Fibroblast of the aortic adventitia (primary cell): Measurements from ENCODE around the gene APBA1. TPM values are rescaled to one million over a fixed set of nuclear protein-coding genes. Genes with fewer than 3 reads are reported as not detected.

Experiments used
- DNase-seq: peaks from one replicate; pipeline ENCODE4 v3.0.0-alpha.2; 2010; ENCODE audit warnings: low read depth
- H3K4me3 ChIP-seq: 2 replicates; pipeline ENCODE4 v1.5.1; 2011; ENCODE audit warnings: low read depth, mild to moderate bottlenecking, control low read depth, low read length, moderate library complexity
- CTCF ChIP-seq: IDR thresholded peaks from 2 replicates; pipeline ENCODE4 v1.5.1; 2011; ENCODE audit warnings: mild to moderate bottlenecking, low read length, control low read depth, inconsistent platforms; ENCODE audit not compliant: insufficient read depth
- total RNA-seq: library from RNA; depleted of rRNA; stranded (reverse); fragments of >200 nt; gene quantifications from 2 replicates; pipeline ENCODE4 v1.2.3, GENCODE V29; 2012; ENCODE audit warnings: low replicate concordance

The APBA1 gene
- total RNA-seq, 1 donor: 12.4 TPM

DNA sequence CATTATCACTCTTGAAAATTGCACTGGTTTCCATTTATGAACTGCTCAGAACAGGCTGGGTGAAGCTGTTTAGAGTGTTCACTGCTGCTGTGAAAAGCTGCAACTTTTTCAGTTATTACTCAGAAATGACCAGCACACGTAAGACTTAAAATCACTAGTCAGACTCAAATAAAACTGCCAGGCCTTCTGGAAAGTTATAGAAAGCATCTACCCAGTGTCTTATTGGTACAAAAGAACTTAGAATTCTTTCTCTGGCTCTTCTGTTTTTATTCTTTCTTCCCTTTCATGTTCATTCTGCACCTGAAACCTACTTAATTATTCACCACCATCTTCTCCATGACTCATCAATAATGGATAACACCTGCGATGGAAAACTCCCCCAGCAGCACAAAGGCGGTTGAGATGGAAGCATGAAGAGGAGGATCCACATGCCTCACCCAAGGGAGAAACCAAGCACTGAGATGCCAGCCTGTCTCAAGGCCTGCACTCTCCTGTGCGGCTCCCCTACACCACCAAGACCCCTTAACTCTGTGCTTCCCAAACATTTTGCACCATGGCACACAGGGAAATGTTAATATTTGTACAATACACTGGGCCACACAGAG is 175.2 kb downstream of the APBA1 start:
- no peak for TF ChIP-seq CTCF
- H3K4me3 ChIP-seq: no peak overlapping the region
- no peak for DNase-seq

DNA sequence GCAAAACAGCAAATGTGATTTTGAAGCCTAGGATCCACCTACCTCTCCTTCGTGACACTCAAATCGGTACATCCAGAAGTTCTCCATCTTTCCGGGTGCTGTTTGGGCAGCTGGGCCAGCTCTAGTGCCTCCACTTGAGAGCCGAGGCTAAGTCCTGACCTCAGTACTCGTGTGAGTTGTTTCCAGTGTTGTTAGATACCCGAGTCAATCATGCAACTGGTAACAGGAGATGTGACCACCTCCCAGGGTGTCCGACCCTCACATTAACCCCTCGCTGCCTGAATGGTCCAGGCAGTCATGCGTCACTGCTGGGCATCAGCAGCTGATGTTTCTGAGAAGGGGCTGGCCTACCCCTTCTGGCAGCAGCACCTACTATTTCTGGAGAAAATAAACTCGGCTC is 176.9 kb downstream of the APBA1 start:
- no peak overlapping the region for H3K4me3 ChIP-seq
- no peak for DNase-seq
- TF ChIP-seq CTCF: no peak

GRCh38 chr9:69494763-69495162 is 177.4 kb downstream of the APBA1 start:
- no peak for TF ChIP-seq CTCF
- DNase-seq: no peak
- no peak overlapping the region for H3K4me3 ChIP-seq

GRCh38 chr9:69494208-69494607 is 178.0 kb downstream of the APBA1 start:
- TF ChIP-seq CTCF: no peak
- H3K4me3 ChIP-seq: no peak overlapping the region
- DNase-seq: no peak

GRCh38 chr9:69486498-69486897 is 185.7 kb downstream of the APBA1 start:
- no peak overlapping the region for H3K4me3 ChIP-seq
- TF ChIP-seq CTCF: no peak
- DNase-seq: no peak

DNA sequence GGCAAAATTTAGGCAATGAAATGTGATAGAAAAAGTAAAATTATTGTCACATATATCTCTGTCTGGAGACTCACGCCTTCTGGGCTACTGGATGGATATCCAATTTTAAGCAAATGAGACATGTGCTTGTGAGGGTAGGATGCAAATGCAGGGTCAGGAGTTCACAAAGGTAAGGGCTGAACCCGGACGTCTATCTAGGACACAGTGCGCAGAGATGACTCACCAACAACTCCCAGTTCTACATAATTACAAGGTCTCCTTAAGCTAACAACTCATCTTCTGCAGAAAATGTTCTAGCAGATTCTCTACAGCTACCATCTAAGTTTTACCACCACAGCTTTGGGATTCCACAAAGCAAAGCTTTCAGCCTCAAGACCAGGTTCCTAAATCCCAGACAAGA is 186.7 kb downstream of the APBA1 start:
- no peak overlapping the region for H3K4me3 ChIP-seq
- DNase-seq: no peak
- no peak for TF ChIP-seq CTCF

DNA sequence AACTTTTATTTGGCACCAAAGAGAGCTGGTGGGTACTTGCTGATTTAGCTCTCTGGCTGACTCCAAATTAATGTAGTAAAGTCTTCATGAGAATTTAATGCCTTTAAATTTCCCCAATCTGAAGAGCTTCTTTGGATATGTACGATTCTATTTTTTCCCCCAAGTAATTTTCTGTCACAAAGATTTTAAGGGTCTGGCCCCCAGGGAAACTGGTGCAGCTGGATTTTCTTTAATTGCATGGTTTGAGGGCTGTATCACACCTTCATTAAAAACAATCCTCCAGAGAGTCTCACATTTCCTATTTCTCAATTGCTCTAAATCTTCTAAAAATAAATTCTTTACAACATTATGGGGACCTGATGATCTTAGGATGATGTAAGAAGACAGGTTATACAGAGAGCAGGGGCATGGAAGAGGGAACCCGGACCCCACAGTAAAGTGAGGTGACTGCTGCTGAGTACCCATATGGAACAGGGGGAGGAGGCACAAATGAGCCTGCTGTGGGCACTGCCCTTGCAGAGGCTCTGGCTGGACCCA is 188.2 kb downstream of the APBA1 start:
- H3K4me3 ChIP-seq: no peak overlapping the region
- no peak for TF ChIP-seq CTCF
- DNase-seq: no peak
